ENCODE results near the gene CPE.

The CPE gene

GRCh38 chr4:165426331-165426730, 47.5 kb downstream of the CPE start:
- TF ChIP-seq CTCF (IDR thresholded peaks at IDR 0.05; ENCODE audit: insufficient read depth, low read length, poor library complexity, severe bottlenecking) = no peak
- H3K4me3 ChIP-seq (replicated peaks; ENCODE audit: low read depth, low read length) = no peak overlapping the region
- no peak for DNase-seq (ENCODE audit: extremely low read depth, insufficient read length)

GRCh38 chr4:165426823-165427222, 48.0 kb downstream of the CPE start:
- no peak overlapping the region for H3K4me3 ChIP-seq (replicated peaks; ENCODE audit: low read depth, low read length)
- no peaks in the 10 kb centered on the region for H3K36me3 ChIP-seq (ENCODE audit: control insufficient read depth, insufficient read depth, low read length)
- no peak for DNase-seq (ENCODE audit: extremely low read depth, insufficient read length)
- TF ChIP-seq CTCF (IDR thresholded peaks at IDR 0.05; ENCODE audit: insufficient read depth, low read length, poor library complexity, severe bottlenecking) = no peak
- no peaks in the 10 kb centered on the region for H3K27me3 ChIP-seq (replicated peaks; ENCODE audit: control insufficient read depth, insufficient read depth, low read length)

More at GRCh38 chr4:165426331-165426730, 47.5 kb downstream of the CPE start:
- no peaks in the 10 kb centered on the region for H3K27me3 ChIP-seq (replicated peaks; ENCODE audit: control insufficient read depth, insufficient read depth, low read length)
- H3K36me3 ChIP-seq (ENCODE audit: control insufficient read depth, insufficient read depth, low read length) = no peaks in the 10 kb centered on the region

- DNase-seq (ENCODE audit: extremely low read depth, insufficient read length) = no peak
- no peak for TF ChIP-seq CTCF (IDR thresholded peaks at IDR 0.05; ENCODE audit: insufficient read depth, low read length, poor library complexity, severe bottlenecking)
- H3K4me3 ChIP-seq (replicated peaks; ENCODE audit: low read depth, low read length) = no peak overlapping the region
- no peaks in the 10 kb centered on the region for H3K27me3 ChIP-seq (replicated peaks; ENCODE audit: control insufficient read depth, insufficient read depth, low read length)
- H3K36me3 ChIP-seq (ENCODE audit: control insufficient read depth, insufficient read depth, low read length) = no peaks in the 10 kb centered on the region
These were observed 50.1 kb downstream of the CPE start for GRCh38 chr4:165428957-165429356.

- DNase-seq (ENCODE audit: extremely low read depth, insufficient read length) = no peak
These were observed 54.7 kb downstream of the CPE start for GRCh38 chr4:165433529-165433928.

GRCh38 chr4:165437691-165438090, 58.9 kb downstream of the CPE start:
- no peak for TF ChIP-seq CTCF (IDR thresholded peaks at IDR 0.05; ENCODE audit: insufficient read depth, low read length, poor library complexity, severe bottlenecking)
- Histone ChIP-seq H3K27me3 (replicated peaks; ENCODE audit: control insufficient read depth, insufficient read depth, low read length) (no peaks in the 10 kb centered on the region; the same call in 1 of the 2 replicates), H3K36me3 (ENCODE audit: control insufficient read depth, insufficient read depth, low read length) (no peaks in the 10 kb centered on the region), H3K4me3 (replicated peaks; ENCODE audit: low read depth, low read length) (no peak overlapping the region)
- no peak for DNase-seq (ENCODE audit: extremely low read depth, insufficient read length)

More at GRCh38 chr4:165433529-165433928, 54.7 kb downstream of the CPE start:
- H3K27me3 ChIP-seq (replicated peaks; ENCODE audit: control insufficient read depth, insufficient read depth, low read length) = no peaks in the 10 kb centered on the region; the same call in 1 of the 2 replicates
- no peak overlapping the region for H3K4me3 ChIP-seq (replicated peaks; ENCODE audit: low read depth, low read length)
- H3K36me3 ChIP-seq (ENCODE audit: control insufficient read depth, insufficient read depth, low read length) = no peaks in the 10 kb centered on the region
- TF ChIP-seq CTCF (IDR thresholded peaks at IDR 0.05; ENCODE audit: insufficient read depth, low read length, poor library complexity, severe bottlenecking) = no peak

GRCh38 chr4:165439344-165439743, 60.5 kb downstream of the CPE start:
- DNase-seq (ENCODE audit: extremely low read depth, insufficient read length) = no peak
- no peaks in the 10 kb centered on the region; the same call in 1 of the 2 replicates for H3K27me3 ChIP-seq (replicated peaks; ENCODE audit: control insufficient read depth, insufficient read depth, low read length)
- no peak overlapping the region for H3K4me3 ChIP-seq (replicated peaks; ENCODE audit: low read depth, low read length)
- TF ChIP-seq CTCF (IDR thresholded peaks at IDR 0.05; ENCODE audit: insufficient read depth, low read length, poor library complexity, severe bottlenecking) = no peak
- H3K36me3 ChIP-seq (ENCODE audit: control insufficient read depth, insufficient read depth, low read length) = no peaks in the 10 kb centered on the region
